ENCODE data around the gene FBP2. TPM values are rescaled to one million over a fixed set of nuclear protein-coding genes. Genes with fewer than 3 reads are reported as not detected.

Gene FBP2
- total RNA-seq, 1 experiment from 2014 or later: not detected

GRCh38 chr9:94607423-94607691 lies 13.7 kb upstream of the FBP2 start:
- POLR2A ChIA-PET: no interaction called here
- Mint-ChIP-seq H3K36me3 (no peaks in the 10 kb centered on the region), H3K9me3 (no peaks in the 10 kb centered on the region), H3K4me1 (peaks cover 25% of the 10 kb centered on the region), H3K27ac (no peak overlapping the region), H3K27me3 (ENCODE audit: low read depth) (no peaks in the 10 kb centered on the region), H3K4me3 (no peak overlapping the region)
- TF ChIP-seq ELF4 (CRISPR knock-in tag; IDR thresholded peaks at IDR 0.05; ENCODE audit: low read depth) (no peak), SP1 (CRISPR knock-in tag; conservative IDR thresholded peaks at IDR 0.05) (no peak), ETV6 (CRISPR knock-in tag; IDR thresholded peaks at IDR 0.05) (no peak), ESRRA (CRISPR knock-in tag; IDR thresholded peaks at IDR 0.05; ENCODE audit: borderline replicate concordance) (no peak), JAZF1 (CRISPR knock-in tag; IDR thresholded peaks at IDR 0.05) (no peak), ZNF121 (CRISPR knock-in tag; IDR thresholded peaks at IDR 0.05) (no peak), USF1 (CRISPR knock-in tag; IDR thresholded peaks at IDR 0.05) (no peak), ZNF671 (CRISPR knock-in tag; IDR thresholded peaks at IDR 0.05) (no peak), ZNF232 (CRISPR knock-in tag; IDR thresholded peaks at IDR 0.05) (no peak), OVOL2 (CRISPR knock-in tag; IDR thresholded peaks at IDR 0.05; ENCODE audit: borderline replicate concordance) (no peak), ZSCAN18 (CRISPR knock-in tag; IDR thresholded peaks at IDR 0.05) (no peak), ZNF423 (CRISPR knock-in tag; IDR thresholded peaks at IDR 0.05) (no peak), ZNF219 (CRISPR knock-in tag; IDR thresholded peaks at IDR 0.05; ENCODE audit: borderline replicate concordance) (no peak)
- DNase-seq (ENCODE audit: low spot score) (no peak), ATAC-seq (no peak)
- CTCF ChIA-PET: interaction anchor here (0.8 kb wide), 1 partner anchor 16 kb away, joined by 3 read pairs; no protein-coding TSS in a partner anchor

- ChIA-PET POLR2A (no interaction called here), CTCF (interaction anchor here (1.1 to 2.2 kb wide), 2 partner anchors 16 to 52 kb away, joined by 5 to 8 read pairs; partner anchors contain the start of gene PCAT7)
- DNase-seq (ENCODE audit: low spot score) (no peak), ATAC-seq (no peak)
- H3K27ac Mint-ChIP-seq: no peak overlapping the region
- H3K27me3 Mint-ChIP-seq (ENCODE audit: low read depth): no peaks in the 10 kb centered on the region
- H3K4me3 Mint-ChIP-seq: no peak overlapping the region
- H3K36me3 Mint-ChIP-seq: no peaks in the 10 kb centered on the region
- no peaks in the 10 kb centered on the region for H3K9me3 Mint-ChIP-seq
- no peak for TF ChIP-seq GABPB1 (CRISPR knock-in tag; IDR thresholded peaks at IDR 0.05)
- no peak for TF ChIP-seq ZNF317 (CRISPR knock-in tag; IDR thresholded peaks at IDR 0.05; ENCODE audit: borderline replicate concordance, low read depth)
- no peak for TF ChIP-seq ATF3 (CRISPR knock-in tag; conservative IDR thresholded peaks at IDR 0.05)
- no peak for TF ChIP-seq NR2C2 (CRISPR knock-in tag; IDR thresholded peaks at IDR 0.05)
- TF ChIP-seq ZNF281 (CRISPR knock-in tag; IDR thresholded peaks at IDR 0.05): no peak
- TF ChIP-seq STAT6 (CRISPR knock-in tag; conservative IDR thresholded peaks at IDR 0.05; ENCODE audit: low read depth): no peak
- peaks cover 25% of the 10 kb centered on the region for H3K4me1 Mint-ChIP-seq
Observed at GRCh38 chr9:94606646-94607422, 13.2 kb upstream of the FBP2 start.

Data from WTC11 (cell line).